Upper lobe of right lung (tissue), 1 donor: Measurements from ENCODE around the gene AMPH. TPM values are rescaled to one million over a fixed set of nuclear protein-coding genes. Genes with fewer than 3 reads are reported as not detected.

Experiments used
- ATAC-seq: fragments of 200-7000 bp; cut with Tn5 transposase; one replicate; pipeline ENCODE4 v1.9.1; 2020; ENCODE audit warnings: mild to moderate bottlenecking, moderate library complexity
- DNase-seq: peaks from one replicate; pipeline ENCODE4 v3.0.0-alpha.2; 2020
- H3K27ac ChIP-seq: fragments of 200-600 bp; one replicate; pipeline ENCODE4 v1.8.0; 2022
- H3K27me3 ChIP-seq: fragments of 200-600 bp; one replicate; pipeline ENCODE4 v1.8.0; 2022; ENCODE audit warnings: mild to moderate bottlenecking
- H3K36me3 ChIP-seq: fragments of 200-600 bp; one replicate; pipeline ENCODE4 v1.8.0; 2022
- H3K4me1 ChIP-seq: fragments of 200-600 bp; one replicate; pipeline ENCODE4 v1.8.0; 2022
- H3K4me3 ChIP-seq: fragments of 200-600 bp; one replicate; pipeline ENCODE4 v1.8.0; 2022; ENCODE audit warnings: mild to moderate bottlenecking
- H3K9me3 ChIP-seq: fragments of 200-600 bp; one replicate; pipeline ENCODE4 v1.8.0; 2022
- intact Hi-C: fragments of 100-400 bp; cut with DNase I; formaldehyde crosslinking; loops from one replicate; pipeline ENCODE4 v1.11.0; 2022
- total RNA-seq: library from RNA; stranded (reverse); fragmentation: NEBNext Ultra II Directional; extraction: Animal tissue kit (Norgen Biotek cat#: 25700); gene quantifications from one replicate; pipeline ENCODE4 v1.2.1, GENCODE V29; 2021
- TF ChIP-seq, protein P1 (sequence below): fragments of 200-600 bp; IDR thresholded peaks from one replicate; pipeline ENCODE4 v1.8.0; 2022; ENCODE audit warnings: antibody characterized with exemption
- donor health status: DM: no; HTN: yes; CAD: no; lungs with severe emphysema.

Gene AMPH
- total RNA-seq, 1 donor from 2014 or later, result 0.58 TPM

DNA sequence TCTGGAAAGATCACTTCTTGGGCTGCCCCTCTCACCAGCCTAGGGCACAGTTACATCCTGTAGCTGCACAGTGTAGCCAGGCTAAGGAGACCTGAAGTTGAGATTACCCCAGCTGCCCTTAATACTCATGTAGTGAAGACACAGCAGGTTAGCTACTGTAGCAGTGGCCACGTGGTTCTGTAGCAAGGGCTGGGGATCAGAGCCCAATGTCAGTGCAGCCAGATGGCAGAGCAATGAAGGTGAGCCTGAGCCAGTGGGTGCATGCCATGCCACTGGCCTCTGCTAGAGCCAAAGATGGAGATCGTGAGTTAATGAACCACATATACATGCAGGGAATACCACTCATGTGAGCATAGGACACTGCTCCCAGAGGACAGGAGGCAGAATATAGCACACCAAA lies 15.5 kb downstream of the AMPH start:
- Histone ChIP-seq H3K4me3 (no peak overlapping the region), H3K9me3 (no peaks in the 10 kb centered on the region), H3K27me3 (no peaks in the 10 kb centered on the region), H3K36me3 (no peaks in the 10 kb centered on the region), H3K27ac (no peak overlapping the region), H3K4me1 (no peaks in the 10 kb centered on the region)
- DNase-seq (no peak), ATAC-seq (no peak)
- TF ChIP-seq, protein P1, sequence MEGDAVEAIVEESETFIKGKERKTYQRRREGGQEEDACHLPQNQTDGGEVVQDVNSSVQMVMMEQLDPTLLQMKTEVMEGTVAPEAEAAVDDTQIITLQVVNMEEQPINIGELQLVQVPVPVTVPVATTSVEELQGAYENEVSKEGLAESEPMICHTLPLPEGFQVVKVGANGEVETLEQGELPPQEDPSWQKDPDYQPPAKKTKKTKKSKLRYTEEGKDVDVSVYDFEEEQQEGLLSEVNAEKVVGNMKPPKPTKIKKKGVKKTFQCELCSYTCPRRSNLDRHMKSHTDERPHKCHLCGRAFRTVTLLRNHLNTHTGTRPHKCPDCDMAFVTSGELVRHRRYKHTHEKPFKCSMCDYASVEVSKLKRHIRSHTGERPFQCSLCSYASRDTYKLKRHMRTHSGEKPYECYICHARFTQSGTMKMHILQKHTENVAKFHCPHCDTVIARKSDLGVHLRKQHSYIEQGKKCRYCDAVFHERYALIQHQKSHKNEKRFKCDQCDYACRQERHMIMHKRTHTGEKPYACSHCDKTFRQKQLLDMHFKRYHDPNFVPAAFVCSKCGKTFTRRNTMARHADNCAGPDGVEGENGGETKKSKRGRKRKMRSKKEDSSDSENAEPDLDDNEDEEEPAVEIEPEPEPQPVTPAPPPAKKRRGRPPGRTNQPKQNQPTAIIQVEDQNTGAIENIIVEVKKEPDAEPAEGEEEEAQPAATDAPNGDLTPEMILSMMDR, result no peak
- intact Hi-C loops, result no loop called here

DNA sequence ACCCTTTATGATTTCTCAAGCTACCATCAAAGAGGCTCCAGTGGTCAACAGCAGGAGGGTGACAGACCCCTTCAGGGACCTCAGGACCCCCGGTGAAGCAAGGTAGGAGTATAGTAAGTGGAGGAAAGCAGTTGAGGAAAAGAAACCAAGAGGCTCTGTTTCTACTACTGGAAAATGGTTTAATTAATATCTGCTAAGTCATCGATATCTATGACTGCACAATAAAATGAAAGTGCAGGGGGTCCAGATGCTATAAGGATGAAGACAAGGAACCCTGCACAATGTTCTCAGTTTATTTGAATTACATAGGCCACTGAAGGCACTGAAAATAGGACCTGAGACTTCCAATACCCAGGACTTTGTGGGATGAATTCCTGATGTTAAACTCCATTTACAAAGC lies 23.7 kb downstream of the AMPH start:
- no peaks in the 10 kb centered on the region for H3K9me3 ChIP-seq
- H3K4me1 ChIP-seq, result no peaks in the 10 kb centered on the region
- no peak for ATAC-seq
- no peak overlapping the region for H3K4me3 ChIP-seq
- DNase-seq, result no peak
- H3K36me3 ChIP-seq, result no peaks in the 10 kb centered on the region
- intact Hi-C loops, result no loop called here
- peaks cover 3% of the 10 kb centered on the region for H3K27me3 ChIP-seq
- TF ChIP-seq, protein P1, result no peak
- no peak overlapping the region for H3K27ac ChIP-seq

DNA sequence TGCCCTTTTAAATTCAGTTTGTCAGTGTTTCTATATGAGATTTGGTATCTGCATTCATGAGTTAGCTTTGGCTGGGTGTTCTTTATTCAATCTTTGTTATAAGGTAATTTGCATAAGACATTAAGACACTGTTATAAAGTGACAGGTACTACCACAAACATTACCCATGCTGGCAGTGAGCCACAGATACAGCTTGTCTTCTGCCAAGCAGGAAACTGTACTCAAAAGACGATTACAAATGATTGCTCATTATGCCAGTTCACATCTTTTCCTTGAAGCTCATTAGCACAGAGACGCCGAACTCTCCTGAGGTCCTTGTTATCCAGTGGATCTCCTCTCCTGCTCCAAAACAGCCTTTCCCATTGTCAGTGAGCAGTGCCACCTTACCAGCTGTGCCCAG lies 30.4 kb downstream of the AMPH start:
- Histone ChIP-seq H3K4me1 (no peaks in the 10 kb centered on the region), H3K4me3 (no peak overlapping the region), H3K27ac (no peak overlapping the region), H3K36me3 (no peaks in the 10 kb centered on the region), H3K27me3 (no peaks in the 10 kb centered on the region), H3K9me3 (no peaks in the 10 kb centered on the region)
- ATAC-seq, result no peak
- TF ChIP-seq, protein P1, result no peak
- intact Hi-C loops, result no loop called here
- DNase-seq, result no peak

DNA sequence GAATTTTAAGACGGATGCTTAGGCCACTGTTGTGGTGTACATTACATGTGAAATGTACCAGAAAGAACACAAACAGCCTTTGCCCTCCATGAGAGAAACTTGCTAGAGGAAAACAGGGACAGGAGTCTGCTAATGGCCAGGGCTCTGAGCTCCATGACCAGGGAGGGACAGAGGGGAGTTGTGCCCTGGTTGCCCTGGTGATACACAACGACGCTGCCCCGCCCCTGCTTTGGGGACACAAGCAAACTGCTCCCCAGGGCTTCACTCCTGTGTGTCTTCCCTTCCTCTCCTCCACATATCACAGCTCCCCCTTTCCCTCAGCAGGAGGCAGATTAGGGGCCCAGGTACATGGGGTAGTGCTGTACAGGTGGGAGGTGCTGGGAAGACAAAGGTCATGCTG lies 36.2 kb downstream of the AMPH start:
- ATAC-seq (no peak), DNase-seq (no peak)
- Histone ChIP-seq H3K36me3 (no peaks in the 10 kb centered on the region), H3K9me3 (no peaks in the 10 kb centered on the region), H3K4me1 (no peaks in the 10 kb centered on the region), H3K4me3 (no peak overlapping the region), H3K27me3 (no peaks in the 10 kb centered on the region), H3K27ac (no peak overlapping the region)
- intact Hi-C loops, result no loop called here
- TF ChIP-seq, protein P1, result no peak

DNA sequence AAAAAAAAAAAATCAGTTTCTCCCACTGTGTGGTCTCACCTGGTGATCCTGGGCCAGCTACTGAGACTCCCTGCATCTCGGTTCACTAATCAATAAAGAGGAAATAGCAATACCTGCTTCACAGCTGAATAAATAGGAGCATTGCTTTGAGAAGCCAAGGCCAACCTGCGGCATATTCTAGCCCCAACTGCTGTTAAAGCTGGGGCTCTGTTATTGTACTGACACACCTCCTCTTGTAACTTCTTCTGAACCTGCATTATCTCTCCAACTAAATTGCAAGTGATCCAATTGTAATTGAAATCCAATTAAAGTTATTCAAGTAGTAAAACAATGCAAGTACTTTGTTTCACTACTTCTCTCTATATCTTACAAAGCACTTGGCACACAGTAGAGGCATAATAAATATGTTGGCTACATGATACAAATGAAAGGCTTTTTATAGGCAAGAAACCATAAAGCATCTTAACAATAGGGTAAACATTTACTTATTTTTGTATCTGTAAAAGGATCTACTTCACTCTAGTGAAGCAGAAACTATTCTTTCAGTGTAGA lies 38.4 kb downstream of the AMPH start:
- Histone ChIP-seq H3K27ac (no peak overlapping the region), H3K27me3 (no peaks in the 10 kb centered on the region), H3K4me3 (no peak overlapping the region), H3K36me3 (no peaks in the 10 kb centered on the region), H3K4me1 (no peaks in the 10 kb centered on the region), H3K9me3 (no peaks in the 10 kb centered on the region)
- TF ChIP-seq, protein P1, result no peak
- ATAC-seq (no peak), DNase-seq (no peak)
- intact Hi-C loops, result no loop called here
